Motor neuron (in vitro differentiated cells): Measurements from ENCODE around the gene STX16. TPM values are rescaled to one million over a fixed set of nuclear protein-coding genes. Genes with fewer than 3 reads are reported as not detected.

ENCODE experiments used
- ATAC-seq, 8 experiments: fragments of 200-7000 bp; cut with Tn5 transposase; replicated peaks in 6 of 8; 2 replicates each; pipeline ENCODE4 v1.8.0; 2021; ENCODE audit warnings: mild to moderate bottlenecking in 8 of 8, moderate library complexity in 8 of 8
- H3K27ac ChIP-seq, 2 donors: fragments of 250-450 bp; sonication (Bioruptor Pico); 2 replicates each; pipeline ENCODE4 v1.9.0; 2021; ENCODE audit warnings: antibody characterized with exemption in 2 of 2, mild to moderate bottlenecking in 2 of 2, moderate library complexity in 1 of 2
- H3K4me1 ChIP-seq, 2 donors: fragments of 250-450 bp; sonication (Bioruptor Pico); replicated peaks in 1 of 2; 2 replicates each; pipeline ENCODE4 v1.6.1; 2021; ENCODE audit warnings: antibody characterized with exemption in 2 of 2, mild to moderate bottlenecking in 2 of 2, moderate library complexity in 1 of 2
- H3K4me3 ChIP-seq, 5 donors: fragments of 250-450 bp; sonication (Bioruptor Pico); 2 replicates each; pipeline ENCODE4 v1.9.0; 2021; ENCODE audit warnings: antibody characterized with exemption in 5 of 5, mild to moderate bottlenecking in 5 of 5, moderate library complexity in 4 of 5
- WGBS, 10 experiments: fragments of 450-650 bp; shearing (Covaris generic); methylation state at CpG; one replicate each; pipeline ENCODE4 v1.0.0; 2022; 5-methylcytosine and 5-hydroxymethylcytosine counted together
- in situ Hi-C, 9 experiments: fragments of 400-800 bp; cut with MboI; loops; one replicate each; pipeline ENCODE4 v1.15.0; 2021; ENCODE audit warnings: low sequenced_read_pairs in 9 of 9, low pct_unique_long_range_greater_than_20kb in 2 of 9; ENCODE audit not compliant: unreplicated experiment in 9 of 9
- total RNA-seq, 8 experiments: library from RNA; unstranded; fragments of 300-600 nt; gene quantifications; 2 replicates each; pipeline versions ENCODE4 v1.2.3 to v1.2.4, GENCODE V29; 2022

STX16 gene
- total RNA-seq, 8 experiments from 2014 or later, result 17.5 to 86.6 (median 30.4) TPM

DNA sequence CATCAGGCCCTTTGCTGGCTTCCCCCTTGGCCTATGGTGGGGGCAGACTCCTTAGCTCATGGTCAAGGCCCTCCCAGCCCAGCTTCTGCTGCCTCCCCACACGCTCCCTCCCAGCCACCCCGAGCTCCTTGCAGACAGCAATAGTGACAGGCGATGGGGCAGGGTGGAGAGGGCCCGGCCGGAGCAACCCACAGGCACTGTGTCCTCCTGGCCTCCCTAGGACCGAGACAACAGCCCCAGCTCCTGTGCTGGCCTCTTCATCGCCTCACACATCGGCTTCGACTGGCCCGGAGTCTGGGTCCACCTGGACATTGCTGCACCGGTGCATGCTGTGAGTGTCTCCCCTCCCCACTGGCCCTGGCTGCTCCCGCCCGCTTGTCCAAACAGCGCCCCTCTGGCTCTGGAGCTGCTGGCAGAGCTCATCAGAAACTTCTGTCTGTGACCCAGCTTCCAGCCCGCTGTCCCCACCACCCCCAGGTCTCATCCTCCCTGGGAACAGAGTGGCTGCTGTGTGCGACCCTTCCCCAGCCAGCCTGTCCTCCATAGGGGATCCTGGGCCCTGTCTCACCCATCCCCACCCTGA, 63.3 kb downstream of the STX16 start:
- in situ Hi-C loops, result no loop called here

GRCh38 chr20:58714923-58715351, 63.9 kb downstream of the STX16 start:
- H3K4me1 ChIP-seq, result peaks cover 29 to 37% of the 10 kb centered on the region in 2 donors
- no peak overlapping the region for H3K27ac ChIP-seq
- in situ Hi-C loops, result no loop called here
- 40 to 96% (median 71%) methylated on average over 1 to 4 of the region's 14 CpGs; no CpG with 5 or more reads in 6 of the 10 experiments for whole genome bisulfite sequencing, 10 experiments
- no peak overlapping the region for H3K4me3 ChIP-seq
- no peak for ATAC-seq

More for the DNA sequence above, 63.3 kb downstream of the STX16 start:
- Histone ChIP-seq H3K4me3 (no peak overlapping the region), H3K27ac (no peak overlapping the region), H3K4me1 (peaks cover 29 to 37% of the 10 kb centered on the region in 2 donors)
- 97% methylated on average over 5 of the region's 16 CpGs; no CpG with 5 or more reads in 9 of the 10 experiments for WGBS, 10 experiments
- no peak for ATAC-seq

GRCh38 chr20:58715391-58715800, 64.3 kb downstream of the STX16 start:
- peak overlapping the region in 1 of 2 donors; percentile 28 for H3K27ac ChIP-seq
- in situ Hi-C loops, result no loop called here
- WGBS, 10 experiments, result 80 to 100% (median 87%) methylated on average over 1 to 4 of the region's 11 CpGs; no CpG with 5 or more reads in 5 of the 10 experiments
- ATAC-seq, result peak in 5 of 8 experiments; percentile 15 to 59 (median 20)
- H3K4me1 ChIP-seq, result peaks cover 29 to 37% of the 10 kb centered on the region in 2 donors
- no peak overlapping the region for H3K4me3 ChIP-seq

DNA sequence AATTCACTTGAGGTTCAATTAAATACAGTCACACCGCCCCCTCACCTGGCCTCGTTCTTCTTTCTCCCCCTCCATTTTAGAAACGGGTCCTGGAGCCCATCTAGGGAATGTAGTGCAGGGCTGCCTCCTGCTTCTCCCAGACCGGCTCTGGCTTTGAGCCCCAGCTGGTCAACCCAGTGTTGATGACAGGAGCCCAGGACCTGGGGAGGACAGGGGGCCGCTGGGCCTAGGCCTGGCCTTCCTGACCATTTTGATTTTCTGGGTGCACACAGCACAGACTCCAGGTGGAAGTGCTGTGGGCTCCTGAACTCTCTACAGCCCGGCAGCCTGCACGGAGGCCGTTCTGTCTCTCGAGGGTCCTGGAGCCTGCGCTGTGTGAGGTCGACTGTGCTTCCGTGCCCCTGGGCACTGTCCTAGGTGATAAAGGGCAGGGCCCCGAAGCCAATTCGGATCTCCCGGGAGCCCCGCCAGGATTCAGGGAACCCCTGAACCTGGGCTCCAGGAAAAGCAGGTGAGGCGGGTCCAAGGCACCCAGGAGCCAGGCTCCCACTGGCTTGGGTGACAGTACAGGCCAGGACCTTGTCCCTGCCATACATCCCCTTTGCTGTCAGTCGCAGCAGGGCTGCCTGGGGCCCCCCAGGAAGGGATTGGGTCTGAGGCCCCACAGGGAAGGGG, 64.9 kb downstream of the STX16 start:
- H3K27ac ChIP-seq, result peak overlapping the region; percentile 14 to 28
- peak in 5 of 8 experiments; percentile 3 to 32 (median 17) for ATAC-seq
- no peak overlapping the region for H3K4me3 ChIP-seq
- in situ Hi-C loops, result no loop called here
- 57 to 100% (median 68%) methylated on average over 1 to 3 of the region's 18 CpGs; no CpG with 5 or more reads in 4 of the 10 experiments for WGBS, 10 experiments
- peaks cover 29 to 37% of the 10 kb centered on the region in 2 donors for H3K4me1 ChIP-seq

DNA sequence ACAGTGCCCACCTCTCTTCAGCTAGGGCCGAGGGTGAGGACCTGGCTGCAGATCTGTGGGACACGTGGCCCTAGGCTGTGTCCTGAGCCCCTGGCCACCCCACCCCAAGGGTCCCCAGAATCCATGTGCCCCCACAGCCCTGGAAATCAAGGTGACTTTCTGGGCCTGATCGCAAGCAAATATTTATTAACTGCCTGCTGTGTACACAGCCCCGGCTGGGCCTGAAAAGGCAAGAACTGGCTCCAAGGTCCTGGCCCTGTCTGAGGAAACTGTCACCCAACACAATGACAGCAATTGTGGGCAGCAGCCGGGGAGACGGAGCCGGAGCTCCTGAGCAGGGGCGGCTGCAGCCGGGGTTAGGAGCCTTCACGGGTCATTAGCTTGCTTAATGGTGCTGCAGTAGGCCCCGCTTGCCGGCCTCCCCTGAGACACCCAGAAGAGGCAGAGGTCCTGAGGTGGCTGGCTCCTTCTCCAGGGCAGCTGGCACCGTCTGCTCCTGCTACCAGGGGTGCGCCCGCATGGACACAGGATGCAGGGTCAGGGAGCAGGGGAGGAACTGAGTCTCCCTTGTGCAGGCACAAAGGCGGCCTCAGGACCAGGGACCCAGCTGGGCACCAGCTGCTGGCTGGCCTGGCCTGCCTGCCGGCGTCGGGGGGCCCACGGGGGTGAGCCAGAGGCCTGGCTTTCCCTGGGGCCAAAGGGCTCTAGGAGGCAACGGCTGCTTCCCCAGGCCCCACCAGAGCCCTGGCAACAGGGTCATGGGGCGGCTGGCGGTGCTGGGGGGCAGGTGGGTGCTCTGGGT, 65.6 kb downstream of the STX16 start:
- whole genome bisulfite sequencing, 10 experiments, result 20 to 32% (median 23%) methylated on average over 1 to 3 of the region's 23 CpGs; no CpG with 5 or more reads in 6 of the 10 experiments
- peaks cover 33 to 38% of the 10 kb centered on the region in 2 donors for H3K4me1 ChIP-seq
- H3K4me3 ChIP-seq, result no peak overlapping the region
- in situ Hi-C loops, result no loop called here
- ATAC-seq, result peak in 7 of 8 experiments; percentile 28 to 71 (median 56)
- H3K27ac ChIP-seq, result peak overlapping the region; percentile 14 to 28

- ATAC-seq, result peak in 6 of 8 experiments; percentile 8 to 53 (median 42)
- Histone ChIP-seq H3K4me1 (peaks cover 40 to 41% of the 10 kb centered on the region in 2 donors), H3K27ac (peak overlapping the region; percentile 14 to 28), H3K4me3 (no peak overlapping the region)
- in situ Hi-C loops, result no loop called here
- 76 to 100% (median 94%) methylated on average over 1 to 13 of the region's 23 CpGs; no CpG with 5 or more reads in 6 of the 10 experiments for WGBS, 10 experiments
These were observed 66.4 kb downstream of the STX16 start for GRCh38 chr20:58717278-58718091.

DNA sequence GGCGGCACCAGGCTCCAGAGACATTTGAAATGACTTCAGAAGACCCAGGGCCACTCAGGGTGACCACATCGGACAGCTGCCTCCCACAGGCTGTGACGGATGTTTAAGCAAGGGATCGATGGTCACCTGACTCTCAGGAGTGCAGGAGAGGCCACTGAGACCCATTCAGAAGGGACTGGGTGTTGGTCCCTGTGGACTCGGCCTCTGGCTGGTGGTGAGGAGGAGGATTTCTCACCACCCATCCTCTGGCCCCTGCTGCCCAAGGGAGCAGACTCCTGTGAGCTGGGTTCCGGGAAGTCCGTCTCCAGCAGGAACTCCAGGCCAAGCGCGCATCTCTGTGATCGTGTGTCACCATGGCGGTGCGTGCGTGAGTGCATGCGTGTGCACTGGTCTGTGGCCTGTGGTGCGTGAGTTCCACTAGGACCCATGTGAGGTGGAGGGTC, 67.1 kb downstream of the STX16 start:
- Histone ChIP-seq H3K4me3 (no peak overlapping the region), H3K4me1 (peaks cover 41% of the 10 kb centered on the region in 2 donors), H3K27ac (peak overlapping the region in 1 of 2 donors; percentile 28)
- in situ Hi-C loops, result no loop called here
- ATAC-seq, result no peak
- 80 to 100% (median 100%) methylated on average over 1 to 8 of the region's 15 CpGs; no CpG with 5 or more reads in 5 of the 10 experiments for WGBS, 10 experiments

DNA sequence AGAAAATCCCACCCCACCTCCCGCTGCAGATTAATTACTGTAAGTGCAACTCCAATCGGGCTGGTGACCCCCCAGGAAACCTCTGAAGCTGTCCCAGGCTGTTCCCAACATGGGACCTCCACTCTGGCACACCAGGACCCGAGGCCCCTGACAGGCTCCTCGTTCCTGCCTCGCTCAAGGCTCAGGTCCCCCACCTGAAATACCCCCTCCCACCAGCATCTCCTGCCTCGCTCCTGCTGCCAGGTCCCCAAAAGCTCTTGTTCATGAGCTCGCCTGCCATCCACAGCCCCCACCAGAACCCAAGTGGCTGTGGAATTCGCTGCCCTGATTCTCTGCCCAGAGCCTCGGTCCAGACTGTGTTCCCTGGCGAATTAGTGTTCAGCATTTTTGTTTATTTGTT, 67.6 kb downstream of the STX16 start:
- 30 to 100% (median 90%) methylated on average over 2 to 7 of the region's 10 CpGs; no CpG with 5 or more reads in 3 of the 10 experiments for WGBS, 10 experiments
- ATAC-seq, result no peak
- in situ Hi-C loops, result no loop called here
- H3K4me1 ChIP-seq, result peaks cover 41% of the 10 kb centered on the region in 2 donors
- H3K27ac ChIP-seq, result no peak overlapping the region
- no peak overlapping the region for H3K4me3 ChIP-seq

- in situ Hi-C loops, result no loop called here
- Histone ChIP-seq H3K27ac (no peak overlapping the region), H3K4me3 (no peak overlapping the region), H3K4me1 (peaks cover 41% of the 10 kb centered on the region in 2 donors)
- 0 to 100% (median 65%) methylated on average over 1 to 7 of the region's 7 CpGs; no CpG with 5 or more reads in 4 of the 10 experiments for WGBS, 10 experiments
- no peak for ATAC-seq
These were observed 68.2 kb downstream of the STX16 start for GRCh38 chr20:58719258-58719657.

GRCh38 chr20:58719971-58720371, 68.9 kb downstream of the STX16 start:
- H3K4me1 ChIP-seq, result peaks cover 36 to 41% of the 10 kb centered on the region in 2 donors
- ATAC-seq, result no peak
- no peak overlapping the region for H3K27ac ChIP-seq
- in situ Hi-C loops, result no loop called here
- WGBS, 10 experiments, result 80% methylated on average over 1 of the region's 6 CpGs; no CpG with 5 or more reads in 9 of the 10 experiments
- H3K4me3 ChIP-seq, result no peak overlapping the region

DNA sequence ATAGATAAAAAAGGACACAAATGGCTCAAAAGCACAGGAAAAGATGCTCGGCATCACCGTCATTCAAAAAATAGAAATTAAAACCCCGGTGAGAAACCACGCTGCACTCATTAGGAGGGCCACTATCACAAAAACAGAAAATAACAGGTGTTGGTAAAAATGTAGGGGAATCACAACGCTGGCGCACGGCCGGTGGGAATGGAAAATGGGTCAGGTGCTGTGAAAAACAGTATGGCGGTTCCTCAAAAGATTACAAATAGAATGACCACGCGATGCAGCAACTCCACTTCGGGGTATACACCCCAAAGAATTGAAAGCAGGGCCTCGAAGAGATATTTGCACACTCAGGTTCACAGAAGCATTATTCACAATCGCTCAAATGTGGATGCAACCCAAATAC, 69.8 kb downstream of the STX16 start:
- in situ Hi-C loops, result no loop called here
- Histone ChIP-seq H3K4me3 (no peak overlapping the region), H3K27ac (no peak overlapping the region), H3K4me1 (peaks cover 27 to 32% of the 10 kb centered on the region in 2 donors)
- 62 to 98% (median 94%) methylated on average over 3 to 14 of the region's 14 CpGs for WGBS, 10 experiments
- no peak for ATAC-seq
